Peyer's patch (tissue), 4 donors: ENCODE measurements around the gene OPCML. TPM values are rescaled to one million over a fixed set of nuclear protein-coding genes. Genes with fewer than 3 reads are reported as not detected.

Experiments
- DNase-seq, 3 donors: peaks; one replicate each; pipeline ENCODE4 v3.0.0-alpha.2; 2017 to 2019
- H3K27ac ChIP-seq, 4 donors: fragments of 200-600 bp; sonication (generic); one replicate each; pipeline ENCODE4 v1.5.1; 2016 to 2019
- H3K27me3 ChIP-seq, 2 donors: fragments of 200-600 bp; sonication (generic); one replicate each; pipeline ENCODE4 v1.5.1; 2019
- H3K36me3 ChIP-seq, 3 donors: fragments of 200-600 bp; sonication (generic); one replicate each; pipeline ENCODE4 v1.5.1; 2016 to 2019
- H3K4me1 ChIP-seq, 4 donors: fragments of 200-600 bp; sonication (generic); one replicate each; pipeline ENCODE4 v1.5.1; 2016 to 2019
- H3K4me3 ChIP-seq, 4 donors: fragments of 200-600 bp; sonication (generic); 1 replicate in 3 of 4; 2 replicates in 1 of 4; pipeline ENCODE4 v1.5.1; 2016 to 2019; ENCODE audit warnings: mild to moderate bottlenecking in 1 of 4
- H3K9me3 ChIP-seq, 4 donors: fragments of 200-600 bp; sonication (generic); one replicate each; pipeline ENCODE4 v1.5.1; 2016 to 2019; ENCODE audit warnings: mild to moderate bottlenecking in 1 of 4
- POLR2A ChIP-seq, 2 donors: fragments of 450-650 bp; IDR thresholded peaks; one replicate each; pipeline ENCODE4 v1.5.1; 2017; ENCODE audit warnings: antibody characterized with exemption in 2 of 2, mild to moderate bottlenecking in 2 of 2, moderate library complexity in 2 of 2
- total RNA-seq, 4 donors: library from RNA; depleted of rRNA; stranded (reverse); fragments of >200 nt; gene quantifications; one replicate each; pipeline ENCODE4 v1.1.0, GENCODE V29; 2016
- TF ChIP-seq, protein P1 (sequence below), 6 experiments: fragments of 450-650 bp in 4 of 6; fragments of 200-600 bp in 2 of 6; sonication (generic) in 1 of 6; IDR thresholded peaks; one replicate each; pipeline ENCODE4 v1.5.1; 2017 to 2019; ENCODE audit warnings: antibody characterized with exemption in 6 of 6, mild to moderate bottlenecking in 3 of 6, moderate library complexity in 1 of 6

OPCML gene
- total RNA-seq, 4 donors from 2014 or later, result not detected

GRCh38 chr11:132831272-132831671 is 701.0 kb downstream of the OPCML start:
- Histone ChIP-seq H3K27me3 (no peaks in the 10 kb centered on the region), H3K4me3 (no peak overlapping the region), H3K4me1 (no peaks in the 10 kb centered on the region), H3K27ac (no peak overlapping the region), H3K9me3 (no peaks in the 10 kb centered on the region), H3K36me3 (no peaks in the 10 kb centered on the region)
- no peak for DNase-seq
- TF ChIP-seq POLR2A (IDR thresholded peaks at IDR 0.05), result no peak
- TF ChIP-seq, protein P1, sequence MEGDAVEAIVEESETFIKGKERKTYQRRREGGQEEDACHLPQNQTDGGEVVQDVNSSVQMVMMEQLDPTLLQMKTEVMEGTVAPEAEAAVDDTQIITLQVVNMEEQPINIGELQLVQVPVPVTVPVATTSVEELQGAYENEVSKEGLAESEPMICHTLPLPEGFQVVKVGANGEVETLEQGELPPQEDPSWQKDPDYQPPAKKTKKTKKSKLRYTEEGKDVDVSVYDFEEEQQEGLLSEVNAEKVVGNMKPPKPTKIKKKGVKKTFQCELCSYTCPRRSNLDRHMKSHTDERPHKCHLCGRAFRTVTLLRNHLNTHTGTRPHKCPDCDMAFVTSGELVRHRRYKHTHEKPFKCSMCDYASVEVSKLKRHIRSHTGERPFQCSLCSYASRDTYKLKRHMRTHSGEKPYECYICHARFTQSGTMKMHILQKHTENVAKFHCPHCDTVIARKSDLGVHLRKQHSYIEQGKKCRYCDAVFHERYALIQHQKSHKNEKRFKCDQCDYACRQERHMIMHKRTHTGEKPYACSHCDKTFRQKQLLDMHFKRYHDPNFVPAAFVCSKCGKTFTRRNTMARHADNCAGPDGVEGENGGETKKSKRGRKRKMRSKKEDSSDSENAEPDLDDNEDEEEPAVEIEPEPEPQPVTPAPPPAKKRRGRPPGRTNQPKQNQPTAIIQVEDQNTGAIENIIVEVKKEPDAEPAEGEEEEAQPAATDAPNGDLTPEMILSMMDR (IDR thresholded peaks at IDR 0.05), result no peak

DNA sequence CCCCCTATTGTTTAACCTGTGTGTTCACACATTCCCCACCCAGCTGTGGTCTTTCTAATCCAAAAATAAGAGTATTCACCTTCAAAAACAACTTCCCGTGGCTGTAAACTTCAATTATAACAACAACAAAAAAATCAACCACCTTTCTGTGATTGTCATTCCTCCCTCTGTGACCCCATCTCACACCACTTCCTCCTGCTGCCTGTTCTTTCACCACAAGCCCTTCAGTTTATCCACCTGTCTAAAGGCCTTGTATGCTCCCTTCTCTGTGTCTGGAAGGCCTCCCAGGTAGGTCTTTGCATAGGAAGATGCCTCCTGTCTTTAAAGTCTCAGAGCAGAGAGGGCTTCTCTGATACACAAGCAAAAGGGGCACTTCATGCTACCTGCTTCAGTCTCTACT is 707.7 kb downstream of the OPCML start:
- Histone ChIP-seq H3K36me3 (no peaks in the 10 kb centered on the region), H3K4me3 (no peak overlapping the region), H3K27me3 (no peaks in the 10 kb centered on the region), H3K9me3 (no peaks in the 10 kb centered on the region), H3K27ac (no peak overlapping the region), H3K4me1 (no peaks in the 10 kb centered on the region)
- no peak for DNase-seq
- TF ChIP-seq, protein P1 (IDR thresholded peaks at IDR 0.05), result no peak
- no peak for TF ChIP-seq POLR2A (IDR thresholded peaks at IDR 0.05)

GRCh38 chr11:132822276-132822675 is 710.0 kb downstream of the OPCML start:
- no peaks in the 10 kb centered on the region for H3K27me3 ChIP-seq
- no peak overlapping the region for H3K27ac ChIP-seq
- DNase-seq, result no peak
- H3K9me3 ChIP-seq, result no peaks in the 10 kb centered on the region
- TF ChIP-seq POLR2A (IDR thresholded peaks at IDR 0.05), result no peak
- TF ChIP-seq, protein P1 (IDR thresholded peaks at IDR 0.05), result no peak
- no peaks in the 10 kb centered on the region for H3K4me1 ChIP-seq
- H3K4me3 ChIP-seq, result no peak overlapping the region
- no peaks in the 10 kb centered on the region for H3K36me3 ChIP-seq

DNA sequence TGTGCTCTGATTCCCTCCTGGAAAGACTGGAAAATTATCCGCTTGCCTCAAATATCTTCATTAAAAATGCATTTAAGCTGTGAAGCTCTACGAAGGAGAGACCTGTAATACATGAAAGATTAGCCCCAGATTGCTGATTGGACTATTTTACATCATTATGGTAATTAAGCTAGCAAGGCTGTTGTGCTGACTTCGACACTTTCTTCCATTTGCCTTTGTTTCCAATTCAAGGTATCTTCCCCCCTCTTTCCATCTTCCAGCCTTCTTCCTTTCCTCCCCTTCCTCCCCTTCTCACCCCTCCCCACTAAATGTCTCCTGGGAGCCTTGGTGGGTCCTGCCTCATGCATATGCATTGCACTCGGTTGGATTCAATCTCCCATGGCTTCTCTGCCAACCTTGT is 710.8 kb downstream of the OPCML start:
- H3K27me3 ChIP-seq, result no peaks in the 10 kb centered on the region
- H3K36me3 ChIP-seq, result no peaks in the 10 kb centered on the region
- H3K4me1 ChIP-seq, result no peaks in the 10 kb centered on the region
- no peak overlapping the region for H3K4me3 ChIP-seq
- no peak for DNase-seq
- no peaks in the 10 kb centered on the region for H3K9me3 ChIP-seq
- no peak overlapping the region for H3K27ac ChIP-seq
- TF ChIP-seq POLR2A (IDR thresholded peaks at IDR 0.05), result no peak
- TF ChIP-seq, protein P1 (IDR thresholded peaks at IDR 0.05), result no peak

GRCh38 chr11:132821014-132821413 is 711.3 kb downstream of the OPCML start:
- H3K4me3 ChIP-seq, result no peak overlapping the region
- no peaks in the 10 kb centered on the region for H3K9me3 ChIP-seq
- H3K27me3 ChIP-seq, result no peaks in the 10 kb centered on the region
- no peak overlapping the region for H3K27ac ChIP-seq
- no peaks in the 10 kb centered on the region for H3K36me3 ChIP-seq
- no peak for TF ChIP-seq POLR2A (IDR thresholded peaks at IDR 0.05)
- TF ChIP-seq, protein P1 (IDR thresholded peaks at IDR 0.05), result no peak
- H3K4me1 ChIP-seq, result no peaks in the 10 kb centered on the region
- DNase-seq, result no peak

DNA sequence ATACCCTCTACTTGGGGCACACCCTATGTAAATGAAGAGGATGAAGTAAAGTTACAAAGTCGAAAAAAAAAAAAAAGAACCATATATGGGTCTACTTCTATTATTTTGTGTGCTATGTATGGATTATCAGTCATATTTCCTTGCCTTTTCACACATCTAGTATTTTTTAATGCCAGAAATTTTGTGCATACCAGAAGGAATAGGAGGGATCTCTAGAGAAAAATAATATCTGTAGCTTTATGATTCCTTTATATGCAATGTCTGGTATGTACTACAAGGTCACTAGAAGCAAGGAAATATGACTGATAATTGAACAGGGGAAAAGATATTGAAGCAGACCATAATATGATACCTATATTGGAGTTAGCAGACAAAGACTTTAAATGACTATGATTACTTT is 713.4 kb downstream of the OPCML start:
- TF ChIP-seq, protein P1 (IDR thresholded peaks at IDR 0.05), result no peak
- TF ChIP-seq POLR2A (IDR thresholded peaks at IDR 0.05), result no peak
- no peaks in the 10 kb centered on the region for H3K4me1 ChIP-seq
- no peaks in the 10 kb centered on the region for H3K36me3 ChIP-seq
- no peaks in the 10 kb centered on the region for H3K9me3 ChIP-seq
- no peak for DNase-seq
- no peak overlapping the region for H3K27ac ChIP-seq
- no peaks in the 10 kb centered on the region for H3K27me3 ChIP-seq
- no peak overlapping the region for H3K4me3 ChIP-seq
